Thyroid gland (tissue), 4 donors: ENCODE data around the gene FIG4.

Source experiments
- POLR2A ChIP-seq, 2 donors: fragments of 450-650 bp; IDR thresholded peaks; one replicate each; pipeline ENCODE4 v1.6.1; 2017; ENCODE audit warnings: antibody characterized with exemption in 2 of 2, mild to moderate bottlenecking in 2 of 2, moderate library complexity in 1 of 2
- TF ChIP-seq, protein P1 (sequence below), 6 experiments: fragments of 200-600 bp in 3 of 6; fragments of 450-650 bp in 3 of 6; sonication (generic) in 3 of 6; IDR thresholded peaks; one replicate each; pipeline ENCODE4 v1.5.1; 2016 to 2019; ENCODE audit warnings: antibody characterized with exemption in 6 of 6, mild to moderate bottlenecking in 2 of 6, inconsistent platforms in 1 of 6, moderate library complexity in 1 of 6

DNA sequence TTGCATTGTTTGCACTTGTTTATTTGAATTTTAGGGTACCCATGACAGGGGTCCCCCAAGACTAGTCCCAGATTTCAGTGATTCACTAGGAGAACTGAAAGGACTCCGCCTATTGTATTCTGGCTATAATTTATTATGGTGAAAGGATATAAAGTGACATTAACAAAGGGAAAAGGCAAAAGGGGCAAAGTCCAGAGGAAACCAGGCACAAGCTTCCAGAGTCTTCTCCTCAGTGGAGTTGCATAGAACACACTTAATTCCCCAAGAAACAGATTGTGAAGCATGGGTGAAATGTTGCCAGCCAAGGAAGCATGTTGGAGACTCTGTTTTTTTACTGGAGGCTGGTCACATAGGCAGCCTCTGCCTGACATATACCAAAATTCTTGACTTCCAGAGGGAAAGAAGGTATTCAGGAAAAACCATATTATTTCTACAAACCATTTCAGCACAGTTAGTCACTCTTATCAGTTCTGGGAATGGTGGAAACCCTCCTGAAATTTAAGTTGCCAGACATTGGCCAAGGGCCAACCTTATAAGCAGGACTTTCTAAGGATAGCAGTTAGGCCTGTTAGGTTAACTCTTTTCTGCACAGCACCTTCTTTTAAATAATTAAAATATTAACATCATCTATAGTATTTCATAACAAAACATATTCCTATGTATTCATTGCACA is 71.8 kb downstream of the FIG4 start:
- no peak for TF ChIP-seq POLR2A (IDR thresholded peaks at IDR 0.05)
- TF ChIP-seq, protein P1, sequence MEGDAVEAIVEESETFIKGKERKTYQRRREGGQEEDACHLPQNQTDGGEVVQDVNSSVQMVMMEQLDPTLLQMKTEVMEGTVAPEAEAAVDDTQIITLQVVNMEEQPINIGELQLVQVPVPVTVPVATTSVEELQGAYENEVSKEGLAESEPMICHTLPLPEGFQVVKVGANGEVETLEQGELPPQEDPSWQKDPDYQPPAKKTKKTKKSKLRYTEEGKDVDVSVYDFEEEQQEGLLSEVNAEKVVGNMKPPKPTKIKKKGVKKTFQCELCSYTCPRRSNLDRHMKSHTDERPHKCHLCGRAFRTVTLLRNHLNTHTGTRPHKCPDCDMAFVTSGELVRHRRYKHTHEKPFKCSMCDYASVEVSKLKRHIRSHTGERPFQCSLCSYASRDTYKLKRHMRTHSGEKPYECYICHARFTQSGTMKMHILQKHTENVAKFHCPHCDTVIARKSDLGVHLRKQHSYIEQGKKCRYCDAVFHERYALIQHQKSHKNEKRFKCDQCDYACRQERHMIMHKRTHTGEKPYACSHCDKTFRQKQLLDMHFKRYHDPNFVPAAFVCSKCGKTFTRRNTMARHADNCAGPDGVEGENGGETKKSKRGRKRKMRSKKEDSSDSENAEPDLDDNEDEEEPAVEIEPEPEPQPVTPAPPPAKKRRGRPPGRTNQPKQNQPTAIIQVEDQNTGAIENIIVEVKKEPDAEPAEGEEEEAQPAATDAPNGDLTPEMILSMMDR (IDR thresholded peaks at IDR 0.05), result no peak
